GM21717 (cell line): ENCODE results near the gene SLIT3.

Experiments used
- ATAC-seq: cut with Tn5 transposase; IDR thresholded peaks from one replicate; pipeline ENCODE4 v1.9.1; 2021; ENCODE audit warnings: mild to moderate bottlenecking, moderate library complexity; ENCODE audit not compliant: unreplicated experiment

The SLIT3 gene

DNA sequence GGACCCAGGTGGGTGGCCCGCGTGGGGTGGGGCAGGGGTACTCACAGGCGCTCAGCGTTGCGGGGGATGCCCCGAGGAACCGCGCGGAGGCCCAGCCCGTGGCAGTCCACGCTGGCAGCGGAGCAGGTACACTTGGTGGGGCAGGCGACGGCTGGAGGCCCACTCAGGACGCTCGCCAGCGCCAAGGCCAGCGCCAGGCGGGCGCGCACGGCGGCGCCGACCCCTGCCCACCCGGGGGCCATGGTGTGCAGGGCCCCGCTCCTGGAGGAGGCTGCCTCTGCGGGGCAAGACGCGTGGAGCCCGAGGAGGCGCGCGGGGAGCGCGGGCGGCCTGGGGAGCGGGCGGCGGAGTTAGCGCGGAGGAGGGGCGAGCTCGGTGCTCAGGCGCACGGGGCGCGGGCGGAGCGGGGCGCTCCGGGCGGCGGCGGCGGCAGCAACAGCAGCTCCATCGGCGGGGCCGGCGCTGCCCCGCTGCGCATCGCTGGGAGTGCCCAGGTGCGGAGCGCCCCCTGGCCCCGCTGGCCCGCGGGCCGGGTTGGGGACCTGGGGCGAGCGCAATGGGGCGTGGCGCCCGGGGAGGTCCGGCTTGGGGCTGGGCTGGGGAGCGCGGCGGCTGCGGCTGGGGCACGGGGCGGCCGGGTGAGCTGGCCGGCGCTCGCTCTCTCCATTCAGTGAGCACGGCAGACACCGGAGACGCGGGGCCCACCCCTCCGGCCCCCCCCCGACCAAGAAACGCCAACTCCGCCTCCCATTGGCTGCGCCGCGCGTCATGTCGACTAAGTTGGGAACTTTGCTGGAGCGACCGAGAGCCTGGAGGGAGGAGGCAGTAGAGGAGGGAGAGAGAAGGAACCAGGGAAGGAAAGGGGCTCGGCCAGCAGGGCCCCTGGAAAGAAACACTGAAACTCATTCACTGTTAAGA, at the start of gene SLIT3:
TSS of gene SLIT3 (minus strand) at position 672 of the 918 bp plus-strand sequence. CDS start at position 242, 430 bp downstream.
- no peak for ATAC-seq

DNA sequence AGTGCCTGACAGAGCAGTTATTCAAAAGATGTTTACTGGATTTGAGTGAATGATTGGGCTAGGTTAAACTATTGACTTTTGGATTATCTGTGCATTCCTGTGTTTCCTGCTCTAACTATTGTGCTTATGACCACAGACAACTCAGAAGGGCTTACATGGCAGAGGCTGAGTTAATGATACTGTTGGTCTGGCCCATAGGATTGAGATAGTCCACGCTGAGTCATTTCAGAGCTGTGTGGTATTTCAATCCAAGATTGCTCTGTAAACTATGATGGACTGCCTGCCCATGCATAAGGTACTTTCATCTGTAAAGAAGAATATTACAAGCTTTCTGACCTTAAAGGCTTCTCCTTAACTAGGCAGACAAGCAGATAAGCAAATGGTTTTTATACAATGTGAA, 49.1 kb upstream of the SLIT3 start:
- no peak for ATAC-seq

DNA sequence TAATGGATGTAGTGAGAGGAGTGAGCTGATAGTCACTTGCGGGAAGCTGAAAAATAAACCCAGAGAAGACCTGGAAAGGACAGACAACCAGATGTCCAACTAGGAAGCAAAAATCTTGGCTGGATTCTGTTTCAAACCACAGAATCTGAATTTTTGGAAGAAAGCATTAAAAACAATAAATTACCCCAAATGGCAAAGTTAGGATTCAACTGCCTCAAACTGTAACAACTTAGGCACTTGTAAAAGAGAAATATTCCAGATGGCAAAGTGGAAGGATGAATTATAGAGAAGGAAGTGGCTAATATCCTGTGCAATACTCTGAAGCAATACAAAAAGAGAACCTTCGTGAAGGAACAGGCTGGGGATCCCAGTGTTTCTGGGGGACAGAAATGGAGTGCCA, 46.8 kb upstream of the SLIT3 start:
- no peak for ATAC-seq

DNA sequence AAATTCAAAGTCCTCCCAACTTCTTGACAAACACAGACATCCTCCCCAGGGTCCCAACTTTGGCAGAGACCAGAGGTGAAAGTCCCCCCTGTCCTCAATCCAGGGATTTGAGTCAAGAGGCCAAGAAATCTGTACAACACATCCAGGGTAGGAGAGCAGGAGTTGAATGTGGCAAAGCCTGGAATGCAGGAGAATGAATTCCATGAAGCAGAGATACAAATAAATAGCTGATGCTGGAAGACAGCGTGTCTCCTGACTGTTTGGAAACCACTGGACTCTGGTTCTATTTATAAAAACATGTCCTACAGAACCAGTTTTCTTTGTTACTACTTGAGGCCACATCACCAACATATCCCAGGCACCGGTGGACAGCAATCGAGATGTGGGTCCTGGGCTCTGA, 43.7 kb upstream of the SLIT3 start:
- no peak for ATAC-seq

DNA sequence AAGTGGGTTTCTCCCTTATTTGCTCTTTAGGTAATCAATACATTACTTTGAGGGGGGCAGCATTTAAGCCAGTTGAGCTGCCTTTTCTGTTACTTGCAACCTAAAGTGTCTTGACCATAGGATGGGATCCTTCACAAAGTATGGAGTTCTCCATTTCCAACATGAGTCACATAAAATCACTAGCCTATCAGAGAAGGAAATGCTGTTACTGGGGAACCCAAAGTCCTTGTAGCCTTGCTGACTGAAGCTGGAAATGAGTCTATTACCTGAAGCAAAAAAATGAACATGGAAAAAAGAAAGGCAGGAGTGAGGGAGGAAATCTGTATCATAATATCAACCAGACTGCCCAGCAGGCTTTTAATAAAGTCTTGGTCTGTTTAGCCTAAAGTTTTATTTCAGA, 42.8 kb upstream of the SLIT3 start:
- no peak for ATAC-seq

DNA sequence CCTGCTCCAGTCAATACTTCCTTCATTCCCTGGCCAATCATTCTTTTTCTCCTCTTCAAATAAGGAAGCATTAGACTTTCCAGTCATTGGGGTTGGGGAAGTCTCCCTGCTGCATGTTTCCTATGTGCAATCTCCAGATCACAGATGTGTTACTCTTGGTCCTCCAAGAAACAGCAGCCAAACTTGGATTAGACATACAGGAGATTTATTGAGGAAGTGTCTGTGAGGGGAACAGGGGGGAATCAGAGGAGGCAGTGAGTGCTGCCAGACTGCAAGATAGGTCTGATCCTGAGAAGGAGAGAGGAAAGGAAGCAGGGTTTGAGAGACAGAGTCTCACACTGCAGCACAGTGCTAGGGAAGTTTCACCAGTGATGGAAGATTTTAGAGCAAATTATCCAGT, 40.6 kb upstream of the SLIT3 start:
- no peak for ATAC-seq

DNA sequence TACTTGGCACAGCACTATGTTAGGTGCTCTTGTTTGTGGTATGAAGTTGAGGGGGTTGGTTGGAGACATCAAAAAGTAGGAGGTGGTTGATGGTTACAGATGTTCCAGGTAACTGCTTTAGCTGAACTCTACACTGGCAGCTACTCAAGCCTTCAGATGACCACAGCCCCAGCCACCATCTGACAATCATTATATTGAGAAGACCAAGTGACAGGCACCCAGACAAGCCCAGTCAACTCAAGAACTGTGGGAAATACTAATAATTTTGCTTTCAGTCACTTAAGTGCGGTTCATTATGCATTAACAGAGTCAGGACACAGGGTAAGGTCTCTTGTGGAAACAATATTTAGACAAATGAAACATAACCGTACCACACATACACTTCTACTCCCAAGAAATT, 38.9 kb upstream of the SLIT3 start:
- ATAC-seq = peak; percentile 62

DNA sequence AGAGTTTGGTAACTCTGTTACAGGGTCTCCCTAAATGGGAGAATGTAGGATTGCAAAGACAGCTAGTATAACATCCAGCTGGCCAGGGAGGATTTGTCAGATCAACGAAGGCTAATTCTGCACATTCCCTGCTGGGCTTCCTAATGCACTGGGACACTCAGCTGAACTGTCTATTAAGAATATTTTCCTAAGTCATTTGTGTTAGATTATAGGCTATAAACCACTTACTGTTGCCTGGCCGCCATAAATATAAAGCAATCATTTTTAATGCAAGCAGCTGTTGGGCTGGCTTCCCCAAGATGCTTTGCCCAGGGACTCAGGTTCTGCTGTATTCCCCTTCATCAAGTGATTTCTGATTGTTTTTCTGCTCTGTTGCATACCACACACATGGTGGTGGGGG, 35.3 kb upstream of the SLIT3 start:
- ATAC-seq = no peak

DNA sequence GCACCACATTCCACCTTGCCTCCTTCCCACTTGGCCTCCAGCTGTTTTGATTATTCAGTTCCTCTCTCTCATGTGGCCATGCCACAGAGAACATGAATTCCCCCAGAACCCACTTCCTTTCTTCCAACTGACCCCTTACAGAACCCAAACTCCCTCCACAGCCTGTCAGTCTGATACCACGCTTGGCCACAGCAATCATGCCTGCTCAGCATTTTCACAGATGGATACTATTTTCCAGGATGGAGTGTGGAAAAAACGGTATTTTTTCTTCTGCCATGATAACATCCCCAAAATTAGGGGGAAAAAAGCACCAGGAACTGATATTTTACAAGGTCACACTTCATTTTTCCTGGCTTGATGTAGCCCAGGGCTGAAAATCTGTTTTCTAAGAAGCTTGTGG, 34.9 kb upstream of the SLIT3 start:
- ATAC-seq = no peak

DNA sequence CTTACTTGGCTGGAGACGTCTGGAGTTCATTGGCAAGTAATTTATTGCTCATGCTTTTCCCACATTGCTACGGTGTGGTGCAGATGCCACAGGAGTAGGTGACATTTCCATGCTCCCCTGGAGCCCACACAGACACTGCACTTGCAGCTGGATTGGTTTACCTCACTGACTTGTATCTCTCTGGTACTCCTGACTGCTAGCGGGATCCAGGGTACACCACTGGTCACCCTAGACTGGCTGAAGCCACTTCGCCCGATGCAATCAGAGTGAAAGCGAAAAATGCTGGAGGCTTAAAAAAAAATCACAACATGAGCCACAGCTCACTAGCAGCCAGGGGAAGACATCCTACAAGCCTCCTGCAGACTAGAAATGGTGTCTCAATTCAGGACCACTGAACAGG, 32.6 kb upstream of the SLIT3 start:
- ATAC-seq = no peak

DNA sequence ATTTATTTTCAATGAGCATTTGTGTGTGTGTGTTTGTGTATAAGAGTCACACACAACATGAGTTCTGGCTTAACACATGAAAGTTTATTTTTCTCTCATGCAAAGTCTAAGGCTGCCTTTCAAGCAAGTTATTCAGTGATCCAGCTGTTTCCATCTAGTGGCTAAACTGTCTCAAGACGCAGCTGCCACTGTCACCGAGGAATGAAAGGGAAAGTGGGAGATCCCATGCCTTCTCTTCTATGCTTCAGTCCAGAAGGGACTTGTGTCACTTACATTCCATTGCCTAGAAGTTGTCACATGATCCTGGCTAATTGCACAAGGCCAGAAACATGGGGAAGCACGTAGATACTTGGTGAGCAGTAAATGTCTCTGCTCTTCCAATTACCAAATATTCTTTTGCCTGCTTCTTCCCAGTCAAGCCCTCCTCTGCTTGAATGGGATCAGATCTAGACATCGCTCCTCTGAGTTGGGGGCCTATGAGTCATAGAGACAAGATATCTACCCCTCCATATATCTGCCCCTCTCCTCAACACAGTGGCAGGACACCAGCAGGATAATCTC, 30.4 kb upstream of the SLIT3 start:
- no peak for ATAC-seq

DNA sequence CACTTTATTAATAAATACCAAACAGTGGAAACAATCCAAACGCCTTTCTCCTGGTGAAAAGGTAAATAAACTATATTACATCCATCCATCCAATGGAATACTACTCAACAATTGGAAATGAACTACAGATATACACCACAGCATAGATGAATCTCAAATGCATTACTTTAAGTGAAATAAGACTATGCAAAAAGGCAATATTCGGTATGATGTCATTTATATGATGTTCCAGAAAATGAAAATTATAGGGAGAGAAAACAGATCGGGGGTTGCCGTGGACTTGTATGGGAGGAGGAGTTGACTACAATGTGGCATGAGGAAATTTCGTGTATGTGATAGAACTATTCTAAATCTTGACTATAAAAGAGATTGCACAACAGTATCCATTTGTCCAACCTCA, 27.5 kb upstream of the SLIT3 start:
- no peak for ATAC-seq

DNA sequence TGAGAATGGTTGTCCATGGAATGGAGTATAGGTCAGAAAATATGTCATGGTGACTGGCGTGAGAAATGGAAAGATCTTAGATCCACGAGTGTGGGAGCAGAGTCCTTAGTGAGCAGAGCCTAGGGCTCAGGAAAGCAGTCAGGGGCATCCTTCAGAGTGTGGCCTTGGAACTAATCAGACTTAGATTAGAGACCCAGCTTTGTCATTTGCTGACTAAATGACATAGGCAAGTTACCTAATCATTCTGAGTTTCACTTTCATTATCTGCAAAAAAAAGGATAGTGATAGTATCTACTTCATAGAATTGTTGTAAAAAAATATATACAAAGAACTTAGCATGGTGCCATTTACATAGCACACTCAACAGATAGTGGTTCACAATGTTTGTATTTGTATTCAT, 24.3 kb upstream of the SLIT3 start:
- ATAC-seq = no peak

DNA sequence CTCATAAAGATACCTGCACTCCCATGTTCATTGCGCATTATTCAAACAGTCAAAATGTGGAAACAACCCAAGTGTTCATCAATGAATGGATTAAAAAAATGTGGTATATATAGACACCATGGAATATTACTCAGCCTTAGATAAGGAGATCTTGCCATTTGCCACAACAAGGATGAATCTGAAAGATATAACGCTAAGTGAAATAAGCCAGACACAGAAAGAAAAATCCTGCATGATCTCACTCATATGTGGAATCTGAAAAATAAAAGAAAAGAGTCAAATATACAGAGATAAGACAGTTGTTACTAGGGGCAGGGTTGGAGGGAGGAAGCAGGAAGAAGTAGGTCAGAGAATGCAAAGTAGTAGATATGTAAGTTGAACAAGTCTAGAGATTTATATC, 17.6 kb upstream of the SLIT3 start:
- ATAC-seq = no peak

DNA sequence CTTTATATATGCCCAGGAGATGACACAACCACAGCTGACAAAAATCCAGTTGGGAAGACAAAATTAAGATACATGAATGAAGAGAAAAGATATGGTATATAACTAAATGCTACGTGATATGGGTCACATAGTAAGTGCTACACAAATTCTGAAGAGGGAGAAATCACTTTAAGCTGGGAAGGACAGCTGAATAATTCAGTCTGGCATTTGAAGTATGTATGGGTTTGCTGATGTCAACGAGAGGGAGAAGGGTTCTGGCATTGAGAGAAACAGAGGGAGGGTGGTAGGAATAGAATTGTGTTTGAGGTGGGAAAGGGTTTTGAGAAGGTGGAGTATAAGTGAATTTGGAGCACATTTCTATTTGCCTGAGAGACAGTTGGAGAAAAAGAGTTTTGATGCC, 6.7 kb upstream of the SLIT3 start:
- no peak for ATAC-seq

DNA sequence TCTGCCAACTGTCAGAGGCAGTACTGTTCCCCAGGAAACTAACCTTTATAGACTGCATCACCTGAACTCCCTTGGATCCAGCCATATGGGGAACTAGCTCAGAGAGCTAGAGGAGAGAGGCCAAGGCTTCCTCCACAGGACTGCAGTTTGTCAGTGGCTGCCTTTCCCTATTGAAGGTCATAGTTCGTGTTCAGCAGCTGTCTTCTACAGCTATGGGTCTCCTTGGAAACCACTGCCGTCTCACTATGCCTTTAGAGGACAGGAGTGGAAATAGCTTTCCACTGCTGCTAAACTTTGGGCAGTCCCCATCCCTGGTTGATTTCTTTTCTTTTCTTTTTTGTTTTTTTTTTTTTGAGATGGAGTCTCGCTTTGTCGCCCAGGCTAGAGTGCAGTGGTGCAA, 4.4 kb upstream of the SLIT3 start:
- no peak for ATAC-seq

DNA sequence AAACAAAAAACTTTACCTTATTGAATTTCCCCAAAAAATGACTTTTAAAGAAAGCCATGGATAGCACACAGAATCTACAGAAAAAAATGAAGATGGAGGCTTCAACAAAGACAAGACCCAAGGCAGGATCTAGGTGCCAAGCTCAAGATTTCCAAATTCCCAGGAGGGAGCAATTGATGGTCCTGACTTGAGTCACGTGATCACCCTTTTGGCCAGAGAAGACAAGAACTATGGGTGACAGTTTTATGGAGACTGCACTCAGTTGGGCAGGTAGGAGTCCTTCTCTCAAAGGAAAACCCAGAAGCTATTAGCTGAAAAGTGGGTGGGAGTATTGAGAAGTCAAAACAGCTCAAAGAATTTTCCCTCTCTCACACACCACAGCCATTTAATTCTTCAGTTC, 3.2 kb upstream of the SLIT3 start:
- no peak for ATAC-seq

DNA sequence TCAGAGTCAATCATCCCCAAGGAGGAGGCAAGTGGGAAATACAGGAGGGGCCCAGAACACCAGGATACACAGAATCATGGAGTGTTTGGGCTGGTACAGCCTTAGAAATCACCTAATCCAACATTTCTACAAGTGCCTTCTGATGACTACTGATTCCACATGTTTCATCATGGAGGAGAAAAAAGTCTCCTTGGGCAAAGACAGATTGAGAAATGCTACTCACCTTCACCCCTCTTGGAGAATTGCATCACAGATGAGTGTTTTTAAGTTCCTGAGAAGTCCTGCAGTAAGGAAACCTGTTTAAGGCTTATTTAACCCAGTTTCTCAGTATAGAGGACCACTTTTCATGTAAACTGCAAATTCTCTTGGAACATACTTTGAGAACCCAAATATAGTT, 2.2 kb upstream of the SLIT3 start:
- ATAC-seq = no peak

DNA sequence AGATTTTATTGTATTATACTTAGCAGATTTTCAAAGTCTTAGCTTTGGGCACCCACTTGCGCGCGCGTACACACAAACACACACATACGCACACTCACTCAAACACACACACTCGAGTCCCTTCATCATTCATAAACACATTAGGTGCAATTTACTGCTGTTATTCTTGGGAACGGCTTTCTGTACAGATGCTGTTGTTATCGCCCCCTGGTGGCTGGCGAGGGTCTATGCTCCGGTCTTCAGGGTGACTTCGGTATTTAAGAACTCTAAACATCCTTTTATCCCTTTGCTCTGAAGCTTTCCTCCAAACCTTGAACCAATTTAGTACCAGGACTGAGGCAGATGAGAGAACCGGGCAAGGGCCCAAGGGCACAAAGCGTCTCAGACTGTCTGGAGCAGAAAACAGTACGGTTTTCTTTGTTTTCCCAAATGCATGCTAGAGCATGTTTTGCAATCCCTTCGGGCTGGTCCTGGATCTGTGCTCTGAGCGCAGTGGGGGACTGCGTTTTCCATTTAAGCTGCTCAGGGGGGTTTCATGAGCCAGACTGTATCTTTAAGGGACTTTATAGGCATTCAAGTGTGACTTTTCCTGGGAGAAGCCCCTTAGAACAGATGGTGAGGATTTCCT, 1.7 kb upstream of the SLIT3 start:
- peak; percentile 74 for ATAC-seq

DNA sequence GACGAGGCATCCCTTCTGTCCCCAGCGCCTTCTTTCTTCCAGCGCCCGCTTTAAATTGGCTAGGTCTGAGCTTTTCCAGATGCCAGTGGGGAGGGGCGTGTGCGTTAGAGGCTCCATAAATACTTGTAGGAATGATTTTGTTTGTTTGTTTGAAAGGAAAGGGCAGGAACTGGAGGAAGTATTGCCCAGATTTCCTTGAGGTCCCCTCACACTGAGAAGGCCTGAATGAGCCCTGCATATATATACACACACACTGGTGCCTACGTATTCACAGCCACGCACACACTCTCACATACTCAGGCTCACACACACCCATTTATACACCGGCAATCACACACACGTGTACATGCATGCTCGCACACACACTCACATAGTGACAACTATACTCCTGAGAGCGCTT, 1.0 kb upstream of the SLIT3 start:
- ATAC-seq = no peak

DNA sequence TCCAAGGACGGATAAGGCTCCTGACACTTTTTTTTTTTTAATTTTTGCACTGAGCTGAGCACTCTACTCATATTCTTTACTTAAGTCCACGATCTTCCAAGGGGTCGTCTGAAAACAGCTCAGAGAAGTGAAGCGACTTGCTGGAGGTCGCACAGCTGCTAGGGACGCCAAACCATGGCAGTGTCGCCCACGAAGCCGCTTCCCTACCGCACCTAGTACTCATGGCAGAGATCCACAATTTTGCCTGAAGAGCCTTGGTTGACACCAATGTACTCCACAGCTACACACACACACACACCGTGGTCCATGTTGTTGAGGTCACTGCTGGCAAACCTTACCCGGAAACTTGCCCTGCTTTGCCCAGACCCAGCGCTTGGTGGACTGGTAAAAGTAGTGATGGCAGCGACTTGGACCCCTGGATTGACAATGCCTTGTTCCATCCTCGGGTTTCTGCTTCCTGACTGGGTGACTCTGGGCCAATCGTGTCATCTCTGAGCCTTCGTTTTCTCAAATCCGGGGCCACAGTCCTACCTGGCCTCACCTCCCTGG, 521 bp upstream of the SLIT3 start:
- ATAC-seq = no peak
